K562 (cell line): ENCODE results near the gene TMC1. TPM values are rescaled to one million over a fixed set of nuclear protein-coding genes. Genes with fewer than 3 reads are reported as not detected.
A peak's percentile ranks its signal among the peaks of the same experiment; 100 is the strongest.

Source experiments
- ATAC-seq: fragments of 200-7000 bp; cut with Tn5 transposase; 3 replicates; pipeline ENCODE4 v1.9.1; 2020; ENCODE audit warnings: moderate library complexity
- BruUV-seq: library from RNA; stranded (reverse); fragments of 400-500 nt; replicated peaks from 2 replicates; lab custom pipeline; 2021; lab: Mats Ljungman, UMichigan
- CTCF ChIA-PET: fragments of 300-600 bp; formaldehyde crosslinking; extraction: SDS; loops from one replicate; lab custom pipeline; 2021; ENCODE audit warnings: low intra/inter-chr PET ratio; lab: Yijun Ruan, JAX
- POLR2A ChIA-PET: fragments of 300-600, 350-650 bp; sonication (Branson Sonifier 250); formaldehyde crosslinking; extraction: SDS; loops from one replicate; lab custom pipeline; 2021; ENCODE audit warnings: antibody characterized with exemption, inconsistent platforms; lab: Yijun Ruan, JAX
- DNase-seq, 4 experiments: peaks; one replicate each; pipeline versions ENCODE4 v3.0.0 to v3.0.0-alpha.2; 2011 to 2018; ENCODE audit warnings: low spot score in 3 of 4, mixed read lengths in 3 of 4; ENCODE audit errors: extremely low read depth in 1 of 4
- FAIRE-seq: peaks from 2 replicates; lab custom pipeline; 2011; peaks lifted over from hg19 to GRCh38; lab: Jason Lieb, UNC
- H2AFZ ChIP-seq: 2 replicates; pipeline ENCODE4 v1.6.0; 2011; ENCODE audit warnings: low read depth, low read length, control low read depth, inconsistent platforms
- H3K27ac ChIP-seq: fragments of 200-600 bp; 3 replicates; pipeline ENCODE4 v1.8.0; 2011; ENCODE audit warnings: low read depth, mild to moderate bottlenecking, control low read depth, inconsistent platforms, low read length, moderate library complexity, mixed read lengths; ENCODE audit errors: extremely low read depth
- H3K27me3 ChIP-seq, 2 experiments: fragments of 300-600 bp in 1 of 2; 2 replicates in 1 of 2; 3 replicates in 1 of 2; pipeline versions ENCODE4 v1.6.0 to v1.8.0; 2011; ENCODE audit warnings: inconsistent platforms in 2 of 2, low read length in 2 of 2, mild to moderate bottlenecking in 1 of 2, mixed read lengths in 1 of 2, moderate library complexity in 1 of 2; ENCODE audit not compliant: control insufficient read depth in 2 of 2, insufficient read depth in 2 of 2
- H3K36me3 ChIP-seq: fragments of 300-600 bp; 3 replicates; pipeline ENCODE4 v1.8.0; 2011; ENCODE audit warnings: mild to moderate bottlenecking, low read length, inconsistent platforms; ENCODE audit not compliant: control insufficient read depth, insufficient read depth
- H3K4me1 ChIP-seq, 2 experiments: fragments of 200-600 bp in 1 of 2; replicated peaks in 1 of 2; 2 replicates in 1 of 2; 3 replicates in 1 of 2; pipeline versions ENCODE4 v1.5.1 to v1.8.0; 2011; ENCODE audit warnings: inconsistent platforms in 2 of 2, low read length in 2 of 2, mild to moderate bottlenecking in 1 of 2, mixed read lengths in 1 of 2, moderate library complexity in 1 of 2; ENCODE audit not compliant: control insufficient read depth in 2 of 2, insufficient read depth in 2 of 2
- H3K4me2 ChIP-seq: 2 replicates; pipeline ENCODE4 v1.6.1; 2011; ENCODE audit warnings: low read length, control low read depth, inconsistent platforms, mixed read lengths; ENCODE audit not compliant: insufficient read depth
- H3K4me3 ChIP-seq: fragments of 200-600 bp; sonication (generic), shearing (Covaris generic); 2 replicates; pipeline ENCODE4 v1.5.1; 2016; ENCODE audit warnings: control low read depth, inconsistent platforms
- H3K79me2 ChIP-seq: fragments of 200-600 bp; 3 replicates; pipeline ENCODE4 v1.8.0; 2011; ENCODE audit warnings: low read length, inconsistent platforms; ENCODE audit not compliant: control insufficient read depth, insufficient read depth
- H3K9ac ChIP-seq, 2 experiments: 2 replicates each; pipeline versions ENCODE4 v1.6.0 to v1.6.1; 2011; ENCODE audit warnings: low read depth in 2 of 2, low read length in 2 of 2, control low read depth in 1 of 2, inconsistent platforms in 1 of 2, mild to moderate bottlenecking in 1 of 2, mixed read lengths in 1 of 2; ENCODE audit not compliant: insufficient read depth in 1 of 2
- H3K9me1 ChIP-seq: one replicate; pipeline ENCODE4 v1.6.0; 2011; ENCODE audit warnings: inconsistent platforms, mild to moderate bottlenecking, low read length, moderate library complexity; ENCODE audit not compliant: control insufficient read depth, insufficient read depth
- H3K9me3 ChIP-seq: replicated peaks from 2 replicates; pipeline ENCODE4 v1.5.1; 2011; ENCODE audit warnings: low read depth, low read length, inconsistent platforms; ENCODE audit not compliant: control insufficient read depth, insufficient read depth
- H4K20me1 ChIP-seq: replicated peaks from 2 replicates; pipeline ENCODE4 v1.6.1; 2011; ENCODE audit warnings: low read length, inconsistent platforms, mixed read lengths; ENCODE audit not compliant: control insufficient read depth, insufficient read depth
- CTCF ChIP-seq, 3 experiments: IDR thresholded peaks in 2 of 3; conservative IDR thresholded peaks in 1 of 3; 2 replicates each; pipeline ENCODE4 v1.5.1; 2011 to 2012; ENCODE audit warnings: low read length in 3 of 3, mild to moderate bottlenecking in 3 of 3, control low read depth in 2 of 3, improper control_type of control experiment in 1 of 3, inconsistent platforms in 1 of 3, low read depth in 1 of 3, mixed read lengths in 1 of 3, moderate library complexity in 1 of 3; ENCODE audit not compliant: insufficient read depth in 2 of 3
- RAD21 ChIP-seq, 2 experiments: fragments of 250-450 bp in 1 of 2; fragments of 450-650 bp in 1 of 2; sonication (Bioruptor Pico) in 1 of 2; formaldehyde crosslinking in 1 of 2; IDR thresholded peaks in 1 of 2; conservative IDR thresholded peaks in 1 of 2; 2 replicates each; pipeline versions ENCODE4 v1.4.0 to v1.8.0; 2020 to 2022; ENCODE audit warnings: mild to moderate bottlenecking in 2 of 2, moderate library complexity in 1 of 2
- ZBTB33 ChIP-seq: sonication (generic); formaldehyde crosslinking; IDR thresholded peaks from 2 replicates; pipeline ENCODE4 v1.8.1; 2023; ENCODE audit warnings: mild to moderate bottlenecking, missing genetic modification reagents
- WGBS: fragments of 100-300 bp; shearing (Covaris generic); methylation state at CpG from one replicate; pipeline ENCODE4 v1.1.6; 2016; ENCODE audit warnings: low coverage, mixed read lengths; ENCODE audit not compliant: insufficient coverage; ENCODE audit errors: missing lambda C conversion rate; 5-methylcytosine and 5-hydroxymethylcytosine counted together
- in situ Hi-C: fragments of 300-500 bp; cut with MboI; formaldehyde crosslinking; loops from 4 replicates; pipeline ENCODE4 v1.15.0; 2018; ENCODE audit warnings: inconsistent platforms, mixed read lengths
- intact Hi-C: fragments of 100-400 bp; cut with micrococcal nuclease; formaldehyde crosslinking; loops from 2 replicates; pipeline ENCODE4 v1.14.2; 2022
- polyA plus RNA-seq, 8 experiments: library from polyadenylated mRNA; depleted of rRNA in 4 of 8; stranded (reverse) in 5 of 8; unstranded in 3 of 8; fragments of >200 nt; fragmentation: Nextera tagmentation in 2 of 8; fragmentation: Illumina TruSeq in 1 of 8; extraction: Ambion mirVana in 2 of 8; extraction: Trizol in 1 of 8; gene quantifications; 2 replicates each; pipeline versions ENCODE4 v1.2.1 to v1.2.3, GENCODE V29; 2011 to 2014; ENCODE audit warnings: inconsistent platforms in 1 of 8, missing spikeins in 1 of 8
- total RNA-seq, 7 experiments: library from RNA; depleted of rRNA in 6 of 7; stranded (reverse); fragments of >200 nt in 6 of 7; fragmentation: Illumina TruSeq in 2 of 7; extraction: Trizol in 2 of 7; gene quantifications; 2 replicates each; pipeline versions ENCODE4 v1.2.1 to v1.2.3, GENCODE V29; 2011 to 2021; ENCODE audit warnings: low replicate concordance in 1 of 7

The TMC1 gene
- total and polyA plus RNA-seq, 9 of the 15 experiments (the other 6 are each of a cell fraction or from before 2014, with no cell fraction given): 0.10 to 0.15 TPM; not detected in 7

DNA sequence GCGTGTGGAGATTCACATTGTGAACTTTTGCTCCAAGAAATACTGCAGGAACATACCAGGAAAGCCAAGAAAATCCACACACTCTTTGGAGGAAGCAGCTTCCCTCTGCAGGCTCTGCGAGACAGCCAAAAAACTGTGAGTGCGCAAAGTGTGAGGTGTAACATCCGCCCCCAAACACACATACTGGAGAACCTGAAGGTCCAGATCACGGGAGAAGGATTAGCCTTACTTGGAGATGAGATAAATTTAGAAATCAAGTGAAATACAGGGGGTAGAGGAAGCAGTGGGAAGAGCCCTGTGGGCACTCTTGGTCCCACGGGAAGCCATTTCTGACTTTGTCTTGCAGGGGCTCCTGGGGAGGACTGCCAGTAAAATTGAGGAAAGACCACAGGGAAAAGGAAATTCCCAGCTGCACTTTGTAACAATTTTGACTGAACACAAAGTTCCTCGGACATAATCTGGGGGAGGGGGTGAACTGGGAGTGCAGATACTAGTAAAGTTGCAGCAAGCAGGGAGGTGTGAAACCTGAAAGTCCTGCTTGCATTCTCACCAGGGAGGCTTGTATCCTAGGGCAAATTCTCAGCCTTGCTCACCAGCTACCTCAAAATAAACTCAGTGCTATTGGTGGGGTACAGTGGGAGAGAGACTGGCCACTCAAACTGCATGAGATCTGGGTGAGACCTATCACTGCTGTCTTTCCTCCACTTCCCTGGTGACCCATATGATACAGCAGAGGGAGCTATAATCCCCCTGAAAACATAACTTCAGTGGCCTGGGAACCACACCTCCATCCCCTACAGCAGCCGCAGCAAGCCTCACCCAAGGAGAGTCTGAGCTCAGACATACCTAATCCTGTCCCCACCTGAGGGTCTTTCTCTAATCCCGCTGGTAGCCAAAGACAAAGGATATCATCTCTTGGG, 322.4 kb downstream of the TMC1 start:
- Histone ChIP-seq H3K36me3 (no peaks in the 10 kb centered on the region), H3K27me3 (no peaks in the 10 kb centered on the region), H4K20me1 (no peaks in the 10 kb centered on the region), H3K4me1 (no peaks in the 10 kb centered on the region), H3K27ac (no peak overlapping the region), H3K4me3 (no peak overlapping the region), H3K9me3 (no peaks in the 10 kb centered on the region), H2AFZ (no peak overlapping the region), H3K79me2 (no peaks in the 10 kb centered on the region), H3K9me1 (no peaks in the 10 kb centered on the region), H3K9ac (no peak overlapping the region), H3K4me2 (no peak overlapping the region)
- ATAC-seq (peak; percentile 68), FAIRE-seq (no peak), DNase-seq (no peak)
- ChIA-PET CTCF (no interaction called here), POLR2A (interaction anchor here (0.6 kb wide), 1 partner anchor 20 kb away, joined by 3 read pairs; no protein-coding TSS in a partner anchor)
- intact Hi-C loops (no loop called here), in situ Hi-C loops (no loop called here)
- BruUV-seq: no TSS peak
- TF ChIP-seq ZBTB33 (CRISPR knock-in tag) (no peak), RAD21 (CRISPR knock-in tag; conservative IDR thresholded peaks at IDR 0.05 in 1 of 2, IDR thresholded peaks at IDR 0.05 in 1 of 2) (peak in 1 of 2 experiments; percentile 16; a peak in 1 of 4 replicates), CTCF (IDR thresholded peaks at IDR 0.05 in 2 of 3, conservative IDR thresholded peaks at IDR 0.05 in 1 of 3; ENCODE audit: insufficient read depth in 2 of 3, low read depth in 1 of 3, low read length in 3 of 3) (peak in 1 of 3 experiments; percentile 22; a peak in 1 of 6 replicates)
- WGBS: 24% methylated on average over 8 of the region's 9 CpGs
